Measurements from ENCODE around the gene TBKBP1.

Gene TBKBP1

DNA sequence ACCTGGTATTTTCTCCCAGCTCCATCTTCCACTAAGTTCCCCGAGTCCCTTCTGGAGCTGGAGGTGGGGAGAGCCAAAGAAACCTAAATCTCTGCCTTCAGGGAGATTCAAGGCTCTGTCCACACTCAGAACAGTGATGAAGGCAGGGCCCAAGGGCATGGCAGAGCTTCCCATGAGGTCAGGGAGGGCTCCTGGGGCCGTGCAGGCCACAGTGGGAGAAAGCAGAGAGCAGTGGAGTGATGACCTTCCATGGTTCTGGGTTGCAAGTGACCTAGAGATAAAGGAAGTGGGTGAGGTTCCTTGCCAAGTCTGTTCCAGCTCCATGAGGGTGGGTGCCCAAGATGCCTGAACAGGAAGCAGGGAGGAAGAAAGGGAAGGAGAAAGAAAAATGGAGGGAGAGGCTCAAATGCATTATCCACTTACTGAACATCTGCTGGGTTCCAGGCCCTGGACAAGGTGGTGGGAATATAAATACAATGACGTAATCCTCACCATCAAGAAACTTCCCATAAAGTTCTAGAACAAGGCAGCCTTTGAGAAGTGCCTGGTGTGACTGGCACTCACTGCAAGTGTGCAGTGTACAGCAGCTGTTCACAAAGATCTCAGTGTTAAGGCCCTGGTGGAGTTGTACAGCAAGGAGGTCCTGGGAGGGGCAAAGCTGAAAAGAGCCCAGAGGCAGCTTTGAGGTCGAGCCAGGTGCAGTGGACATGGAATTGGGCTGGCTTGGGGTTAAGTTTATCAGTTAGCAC is 13.3 kb downstream of the TBKBP1 start:
- TF ChIP-seq, protein P1, sequence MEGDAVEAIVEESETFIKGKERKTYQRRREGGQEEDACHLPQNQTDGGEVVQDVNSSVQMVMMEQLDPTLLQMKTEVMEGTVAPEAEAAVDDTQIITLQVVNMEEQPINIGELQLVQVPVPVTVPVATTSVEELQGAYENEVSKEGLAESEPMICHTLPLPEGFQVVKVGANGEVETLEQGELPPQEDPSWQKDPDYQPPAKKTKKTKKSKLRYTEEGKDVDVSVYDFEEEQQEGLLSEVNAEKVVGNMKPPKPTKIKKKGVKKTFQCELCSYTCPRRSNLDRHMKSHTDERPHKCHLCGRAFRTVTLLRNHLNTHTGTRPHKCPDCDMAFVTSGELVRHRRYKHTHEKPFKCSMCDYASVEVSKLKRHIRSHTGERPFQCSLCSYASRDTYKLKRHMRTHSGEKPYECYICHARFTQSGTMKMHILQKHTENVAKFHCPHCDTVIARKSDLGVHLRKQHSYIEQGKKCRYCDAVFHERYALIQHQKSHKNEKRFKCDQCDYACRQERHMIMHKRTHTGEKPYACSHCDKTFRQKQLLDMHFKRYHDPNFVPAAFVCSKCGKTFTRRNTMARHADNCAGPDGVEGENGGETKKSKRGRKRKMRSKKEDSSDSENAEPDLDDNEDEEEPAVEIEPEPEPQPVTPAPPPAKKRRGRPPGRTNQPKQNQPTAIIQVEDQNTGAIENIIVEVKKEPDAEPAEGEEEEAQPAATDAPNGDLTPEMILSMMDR (IDR thresholded peaks at IDR 0.05; ENCODE audit: borderline replicate concordance, control extremely low read depth, extremely low read depth, insufficient read depth, missing control alignments): no peak
- no peak for DNase-seq (ENCODE audit: low spot score)
- in situ Hi-C loops (cut with MboI; ENCODE audit: low sequenced_read_pairs, unreplicated experiment): no loop called here

DNA sequence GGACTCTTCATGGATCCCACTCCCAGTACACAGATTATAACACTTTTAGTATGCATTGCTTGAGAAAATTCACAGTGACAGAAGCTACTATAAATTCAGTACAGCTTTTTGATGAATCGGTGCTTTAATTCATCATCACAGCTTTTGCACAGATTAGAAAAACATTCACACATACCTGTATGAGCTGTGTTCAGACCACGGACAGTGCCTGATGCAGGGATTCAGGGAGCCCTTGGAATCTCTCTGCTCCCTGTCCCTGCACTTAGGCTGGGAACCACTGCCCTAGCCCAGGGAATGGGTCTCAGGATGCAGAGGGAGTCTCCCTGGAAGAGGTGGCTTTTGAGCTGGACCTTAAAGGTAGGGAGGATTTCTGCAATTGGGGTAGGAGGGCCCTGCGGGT is 13.9 kb downstream of the TBKBP1 start:
- no peak for DNase-seq (ENCODE audit: low spot score)
- TF ChIP-seq, protein P1 (IDR thresholded peaks at IDR 0.05; ENCODE audit: borderline replicate concordance, control extremely low read depth, extremely low read depth, insufficient read depth, missing control alignments): no peak
- in situ Hi-C loops (cut with MboI; ENCODE audit: low sequenced_read_pairs, unreplicated experiment): no loop called here

DNA sequence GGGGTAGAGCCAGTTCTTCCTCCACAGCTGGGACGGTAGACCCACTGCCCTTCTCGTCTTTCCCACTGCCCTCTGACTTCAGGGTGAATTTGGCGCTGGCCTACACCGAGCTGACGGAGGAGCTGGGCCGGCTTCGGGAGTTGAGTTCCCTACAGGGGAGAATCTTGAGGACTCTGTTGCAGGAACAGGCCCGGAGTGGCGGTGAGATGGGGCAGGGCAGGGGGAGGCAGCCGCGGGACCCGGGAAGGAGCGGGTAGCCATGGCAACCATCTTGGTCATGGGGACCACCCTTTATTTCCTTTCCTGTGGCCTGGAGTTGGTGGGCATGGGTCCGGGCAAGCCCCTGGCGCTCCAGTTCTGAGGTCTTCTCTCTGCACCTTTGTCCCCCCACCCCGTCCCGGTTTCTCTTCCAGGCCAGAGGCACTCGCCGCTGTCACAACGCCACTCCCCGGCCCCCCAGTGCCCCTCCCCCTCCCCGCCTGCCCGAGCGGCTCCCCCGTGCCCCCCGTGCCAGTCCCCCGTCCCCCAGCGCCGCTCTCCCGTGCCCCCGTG is 14.4 kb downstream of the TBKBP1 start:
- no peak for DNase-seq (ENCODE audit: low spot score)
- in situ Hi-C loops (cut with MboI; ENCODE audit: low sequenced_read_pairs, unreplicated experiment): no loop called here
- TF ChIP-seq, protein P1 (IDR thresholded peaks at IDR 0.05; ENCODE audit: borderline replicate concordance, control extremely low read depth, extremely low read depth, insufficient read depth, missing control alignments): no peak

DNA sequence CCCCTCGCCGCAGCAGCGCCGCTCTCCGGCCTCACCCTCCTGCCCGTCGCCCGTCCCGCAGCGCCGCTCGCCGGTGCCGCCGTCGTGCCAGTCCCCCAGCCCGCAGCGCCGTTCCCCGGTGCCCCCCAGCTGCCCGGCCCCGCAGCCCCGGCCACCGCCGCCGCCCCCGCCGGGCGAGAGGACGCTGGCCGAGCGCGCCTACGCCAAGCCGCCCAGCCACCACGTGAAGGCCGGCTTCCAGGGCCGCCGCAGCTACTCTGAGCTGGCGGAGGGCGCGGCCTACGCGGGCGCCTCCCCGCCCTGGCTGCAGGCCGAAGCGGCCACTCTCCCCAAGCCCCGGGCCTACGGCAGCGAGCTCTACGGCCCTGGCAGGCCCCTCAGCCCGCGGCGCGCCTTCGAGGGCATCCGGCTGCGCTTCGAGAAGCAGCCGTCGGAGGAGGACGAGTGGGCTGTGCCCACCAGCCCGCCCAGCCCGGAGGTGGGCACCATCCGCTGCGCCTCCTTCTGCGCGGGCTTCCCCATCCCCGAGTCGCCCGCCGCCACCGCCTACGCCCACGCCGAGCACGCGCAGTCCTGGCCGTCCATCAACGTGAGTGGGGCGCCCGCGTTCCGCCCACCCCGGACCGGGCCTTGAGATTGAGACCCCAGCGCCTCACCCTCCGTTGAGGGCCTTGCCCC is 15.0 kb downstream of the TBKBP1 start:
- in situ Hi-C loops (cut with MboI; ENCODE audit: low sequenced_read_pairs, unreplicated experiment): no loop called here
- TF ChIP-seq, protein P1 (IDR thresholded peaks at IDR 0.05; ENCODE audit: borderline replicate concordance, control extremely low read depth, extremely low read depth, insufficient read depth, missing control alignments): no peak
- DNase-seq (ENCODE audit: low spot score): no peak

DNA sequence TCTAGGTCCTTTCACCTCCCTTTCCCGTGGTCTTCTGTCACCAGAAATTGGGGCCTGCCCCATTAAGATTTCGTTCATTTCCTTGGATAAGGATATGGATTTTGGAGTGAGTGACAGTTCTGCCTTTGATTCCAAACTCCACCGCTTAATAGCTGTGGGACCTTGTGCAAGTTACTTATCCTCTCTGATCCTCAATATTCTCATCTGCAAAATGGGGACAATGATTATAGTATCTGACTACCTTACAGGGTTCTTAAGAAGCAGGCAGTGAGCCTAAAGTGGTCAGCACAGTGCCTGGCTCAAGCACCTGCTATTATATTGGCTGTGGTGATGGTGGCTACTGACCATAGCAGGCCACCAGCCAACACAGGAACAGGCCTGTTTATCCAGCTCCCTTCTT is 15.6 kb downstream of the TBKBP1 start:
- no peak for DNase-seq (ENCODE audit: low spot score)
- TF ChIP-seq, protein P1 (IDR thresholded peaks at IDR 0.05; ENCODE audit: borderline replicate concordance, control extremely low read depth, extremely low read depth, insufficient read depth, missing control alignments): no peak
- in situ Hi-C loops (cut with MboI; ENCODE audit: low sequenced_read_pairs, unreplicated experiment): no loop called here

DNA sequence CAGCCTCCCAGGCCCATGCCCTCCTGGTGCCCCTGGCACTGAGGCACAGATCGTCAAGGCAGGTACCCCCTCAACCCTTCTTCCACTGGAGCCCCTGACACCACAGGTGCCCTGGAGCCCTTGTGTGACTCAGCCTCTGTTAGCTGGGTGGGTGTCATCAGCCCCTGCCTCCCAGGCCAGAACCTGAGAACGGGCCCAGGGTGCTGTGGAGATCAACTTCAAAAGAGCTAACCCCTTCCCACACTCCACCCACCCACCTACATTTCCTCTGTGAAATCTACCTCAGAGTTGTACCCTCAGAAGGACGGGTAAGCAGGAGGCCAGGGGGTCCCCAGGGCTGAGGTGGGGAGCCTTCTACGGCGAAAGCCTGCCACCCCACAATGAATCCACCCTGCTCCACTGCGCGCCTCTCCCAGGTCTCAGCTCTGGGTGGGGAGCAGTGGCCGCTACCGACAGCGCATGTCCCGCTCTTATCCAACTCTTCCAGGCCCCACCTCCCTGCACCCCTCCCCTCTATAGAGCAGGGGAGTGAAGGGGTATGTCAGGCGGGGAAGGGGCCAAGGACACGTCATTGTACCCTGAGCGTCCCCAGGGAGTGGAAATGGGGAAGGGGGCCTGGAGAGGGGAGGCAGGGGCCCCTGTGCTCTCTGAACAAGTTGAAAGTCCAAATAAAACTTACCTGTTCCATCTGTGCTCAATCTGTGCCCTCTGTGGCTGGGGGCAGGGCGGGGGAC is 17.6 kb downstream of the TBKBP1 start:
- no peak for DNase-seq (ENCODE audit: low spot score)
- in situ Hi-C loops (cut with MboI; ENCODE audit: low sequenced_read_pairs, unreplicated experiment): no loop called here
- TF ChIP-seq, protein P1 (IDR thresholded peaks at IDR 0.05; ENCODE audit: borderline replicate concordance, control extremely low read depth, extremely low read depth, insufficient read depth, missing control alignments): no peak

Measured in GM13976 (cell line).